H1 (cell line): ENCODE measurements around the gene USF1. TPM values are rescaled to one million over a fixed set of nuclear protein-coding genes. Genes with fewer than 3 reads are reported as not detected.

Experiments used
- BCL11A ChIP-seq, 2 experiments: IDR thresholded peaks; one replicate each; pipeline ENCODE4 v1.6.1; 2011; ENCODE audit warnings: low read depth in 2 of 2, low read length in 2 of 2, mild to moderate bottlenecking in 2 of 2
- EP300 ChIP-seq, 2 experiments: IDR thresholded peaks; 1 replicate in 1 of 2; 2 replicates in 1 of 2; pipeline ENCODE4 v1.6.1; 2011 to 2012; ENCODE audit warnings: low read depth in 2 of 2, low read length in 2 of 2, mild to moderate bottlenecking in 2 of 2, borderline replicate concordance in 1 of 2, inconsistent platforms in 1 of 2, moderate library complexity in 1 of 2
- EZH2 ChIP-seq: fragments of 200-600 bp; sonication (generic); IDR thresholded peaks from 2 replicates; pipeline ENCODE4 v1.7.1; 2012; ENCODE audit warnings: low read depth, mild to moderate bottlenecking, moderate library complexity, low read length, inconsistent platforms; ENCODE audit not compliant: severe bottlenecking
- FOSL1 ChIP-seq: IDR thresholded peaks from 2 replicates; pipeline ENCODE4 v1.6.1; 2011; ENCODE audit warnings: mild to moderate bottlenecking, low read depth, low read length, moderate library complexity; ENCODE audit not compliant: insufficient read depth
- HDAC2 ChIP-seq, 2 experiments: fragments of 300-600 bp in 1 of 2; sonication (generic) in 1 of 2; IDR thresholded peaks; 2 replicates each; pipeline ENCODE4 v1.6.1; 2011 to 2012; ENCODE audit warnings: low read depth in 2 of 2, low read length in 2 of 2, mild to moderate bottlenecking in 2 of 2, moderate library complexity in 2 of 2, borderline replicate concordance in 1 of 2, inconsistent platforms in 1 of 2
- KDM1A ChIP-seq: fragments of 200-600, 300-600 bp; sonication (generic); IDR thresholded peaks from 2 replicates; pipeline ENCODE4 v1.7.1; 2016; ENCODE audit warnings: mild to moderate bottlenecking, low read length, borderline replicate concordance
- MAX ChIP-seq: IDR thresholded peaks from 2 replicates; pipeline ENCODE4 v1.6.1; 2012; ENCODE audit warnings: inconsistent platforms
- NRF1 ChIP-seq: IDR thresholded peaks from 2 replicates; pipeline ENCODE4 v1.6.1; 2011; ENCODE audit warnings: mild to moderate bottlenecking, low read depth, low read length, improper control_type of control experiment
- PHF8 ChIP-seq: fragments of 200-600 bp; sonication (generic); conservative IDR thresholded peaks from 2 replicates; pipeline ENCODE4 v1.7.1; 2012; ENCODE audit warnings: low read depth, mild to moderate bottlenecking, inconsistent platforms, low read length, moderate library complexity
- POLR2A ChIP-seq, 2 experiments: IDR thresholded peaks; 1 replicate in 1 of 2; 2 replicates in 1 of 2; pipeline ENCODE4 v1.6.1; 2011; ENCODE audit warnings: low read depth in 2 of 2, low read length in 2 of 2, mild to moderate bottlenecking in 2 of 2; ENCODE audit errors: control extremely low read depth in 1 of 2
- POU5F1 ChIP-seq: IDR thresholded peaks from 2 replicates; pipeline ENCODE4 v1.6.1; 2011; ENCODE audit warnings: low read depth, mild to moderate bottlenecking, low read length, moderate library complexity
- RFX5 ChIP-seq: IDR thresholded peaks from 2 replicates; pipeline ENCODE4 v1.6.1; 2011; ENCODE audit warnings: low read depth, low read length, improper control_type of control experiment, borderline replicate concordance
- SAP30 ChIP-seq: fragments of 300-600 bp; sonication (generic); IDR thresholded peaks from 2 replicates; pipeline ENCODE4 v1.7.1; 2012; ENCODE audit warnings: low read length, moderate library complexity, mild to moderate bottlenecking, inconsistent platforms; ENCODE audit not compliant: insufficient read depth, insufficient replicate concordance
- SIX5 ChIP-seq: IDR thresholded peaks from 2 replicates; pipeline ENCODE4 v1.6.1; 2011; ENCODE audit warnings: mild to moderate bottlenecking, low read depth, low read length
- SP2 ChIP-seq: IDR thresholded peaks from 2 replicates; pipeline ENCODE4 v1.6.1; 2012; ENCODE audit warnings: mild to moderate bottlenecking, low read length, inconsistent platforms
- SRF ChIP-seq: IDR thresholded peaks from 2 replicates; pipeline ENCODE4 v1.6.1; 2011; ENCODE audit warnings: mild to moderate bottlenecking, low read depth, low read length, moderate library complexity
- SUZ12 ChIP-seq: fragments of 200-600 bp; sonication (generic); IDR thresholded peaks from 2 replicates; pipeline ENCODE4 v1.6.1; 2012; ENCODE audit warnings: mild to moderate bottlenecking, inconsistent platforms, low read length, moderate library complexity, mixed read lengths
- TAF7 ChIP-seq: optimal IDR thresholded peaks from 2 replicates; pipeline ENCODE3; 2011; ENCODE audit warnings: low read depth, mild to moderate bottlenecking, inconsistent platforms, low read length, moderate library complexity, borderline replicate concordance
- TBP ChIP-seq: IDR thresholded peaks from 2 replicates; pipeline ENCODE4 v1.6.1; 2011; ENCODE audit warnings: low read depth, low read length, improper control_type of control experiment
- TCF12 ChIP-seq: IDR thresholded peaks from 2 replicates; pipeline ENCODE4 v1.6.1; 2011; ENCODE audit warnings: low read depth, mild to moderate bottlenecking, low read length
- YY1 ChIP-seq: IDR thresholded peaks from 2 replicates; pipeline ENCODE4 v1.6.1; 2011; ENCODE audit warnings: low read depth, mild to moderate bottlenecking, low read length
- ZNF274 ChIP-seq: IDR thresholded peaks from 2 replicates; pipeline ENCODE4 v1.7.0; 2012; ENCODE audit warnings: low read length, borderline replicate concordance; ENCODE audit errors: extremely low read depth
- polyA plus RNA-seq, 7 experiments: library from polyadenylated mRNA; depleted of rRNA in 3 of 7; stranded (reverse) in 5 of 7; unstranded in 2 of 7; fragments of >200 nt in 5 of 7; fragments of 200-250 nt in 2 of 7; gene quantifications; 1 replicate in 5 of 7; 2 replicates in 1 of 7; 4 replicates in 1 of 7; pipeline versions ENCODE4 v1.2.1 to v1.2.3, GENCODE V29; 2011 to 2013; ENCODE audit warnings: missing spikeins in 2 of 7, mixed read lengths in 2 of 7
- total RNA-seq: library from RNA; stranded (reverse); fragmentation: NEBNext Ultra II Directional; extraction: Animal tissue kit (Norgen Biotek cat#: 25700); gene quantifications from 2 replicates; pipeline ENCODE4 v1.2.1, GENCODE V29; 2021
- TF ChIP-seq, protein P1 (sequence below): IDR thresholded peaks from 2 replicates; pipeline ENCODE4 v1.6.1; 2011; ENCODE audit warnings: low read length, improper control_type of control experiment

The USF1 gene
- total and polyA plus RNA-seq, 2 of the 8 experiments (the other 6 are each of a cell fraction or from before 2014, with no cell fraction given), result 45.7 to 68.9 TPM

- no peak for TF ChIP-seq HDAC2 (IDR thresholded peaks at IDR 0.05; ENCODE audit: borderline replicate concordance in 1 of 2, low read depth in 2 of 2, low read length in 2 of 2)
- no peak for TF ChIP-seq TBP
- no peak for TF ChIP-seq YY1
- no peak for TF ChIP-seq ZNF274
- no peak for TF ChIP-seq RFX5
- TF ChIP-seq, protein P1, sequence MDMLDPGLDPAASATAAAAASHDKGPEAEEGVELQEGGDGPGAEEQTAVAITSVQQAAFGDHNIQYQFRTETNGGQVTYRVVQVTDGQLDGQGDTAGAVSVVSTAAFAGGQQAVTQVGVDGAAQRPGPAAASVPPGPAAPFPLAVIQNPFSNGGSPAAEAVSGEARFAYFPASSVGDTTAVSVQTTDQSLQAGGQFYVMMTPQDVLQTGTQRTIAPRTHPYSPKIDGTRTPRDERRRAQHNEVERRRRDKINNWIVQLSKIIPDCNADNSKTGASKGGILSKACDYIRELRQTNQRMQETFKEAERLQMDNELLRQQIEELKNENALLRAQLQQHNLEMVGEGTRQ, result no peak
- TF ChIP-seq POLR2A (IDR thresholded peaks at IDR 0.05; ENCODE audit: control extremely low read depth in 1 of 2, low read depth in 2 of 2, low read length in 2 of 2), result peak; percentile 28 to 32; a peak in 2 of 3 replicates
- no peak for TF ChIP-seq SP2
- no peak for TF ChIP-seq EZH2
- TF ChIP-seq TAF7, result no peak
- TF ChIP-seq BCL11A (IDR thresholded peaks at IDR 0.05; ENCODE audit: low read depth in 2 of 2, low read length in 2 of 2), result no peak
- no peak for TF ChIP-seq FOSL1
- no peak for TF ChIP-seq KDM1A
- no peak for TF ChIP-seq SIX5
- TF ChIP-seq POU5F1, result no peak
- no peak for TF ChIP-seq SUZ12
- peak; percentile 22; the same call in 1 of the 2 replicates for TF ChIP-seq MAX
- TF ChIP-seq SRF, result no peak
- peak in 1 of 2 experiments; percentile 40; a peak in 1 of 3 replicates for TF ChIP-seq EP300 (IDR thresholded peaks at IDR 0.05; ENCODE audit: borderline replicate concordance in 1 of 2, low read depth in 2 of 2, low read length in 2 of 2)
- no peak for TF ChIP-seq PHF8
- TF ChIP-seq NRF1, result no peak
- 0 out of 2 replicates have a peak, but pooled peaks have one; percentile 29 for TF ChIP-seq TCF12
- TF ChIP-seq SAP30, result no peak
Measured at GRCh38 chr1:161013488-161014230, 32.1 kb downstream of the USF1 start (continued).
